GM12878 (cell line): ENCODE measurements around the gene CAPN7. TPM values are rescaled to one million over a fixed set of nuclear protein-coding genes. Genes with fewer than 3 reads are reported as not detected.

Source experiments
- BCLAF1 ChIP-seq: fragments of 450-650 bp; IDR thresholded peaks from 2 replicates; pipeline ENCODE4 v1.6.1; 2017; ENCODE audit warnings: antibody characterized with exemption, mild to moderate bottlenecking, moderate library complexity
- DPF2 ChIP-seq: fragments of 450-650 bp; IDR thresholded peaks from 2 replicates; pipeline ENCODE4 v1.6.1; 2017; ENCODE audit warnings: mild to moderate bottlenecking
- EGR1 ChIP-seq, 2 experiments: IDR thresholded peaks; 1 replicate in 1 of 2; 2 replicates in 1 of 2; pipeline ENCODE4 v1.6.1; 2011 to 2012; ENCODE audit warnings: low read depth in 2 of 2, low read length in 2 of 2, borderline replicate concordance in 1 of 2, mild to moderate bottlenecking in 1 of 2, moderate library complexity in 1 of 2
- IRF5 ChIP-seq: fragments of 450-650 bp; IDR thresholded peaks from 2 replicates; pipeline ENCODE4 v1.6.1; 2017; ENCODE audit warnings: borderline replicate concordance
- NFXL1 ChIP-seq: fragments of 450-650 bp; IDR thresholded peaks from 2 replicates; pipeline ENCODE4 v1.6.1; 2017; ENCODE audit warnings: antibody characterized with exemption, mild to moderate bottlenecking, borderline replicate concordance
- NR2F1 ChIP-seq: fragments of 450-650 bp; conservative IDR thresholded peaks from 2 replicates; pipeline ENCODE4 v1.6.1; 2017; ENCODE audit warnings: mild to moderate bottlenecking
- PAX8 ChIP-seq: fragments of 450-650 bp; IDR thresholded peaks from 2 replicates; pipeline ENCODE4 v1.6.1; 2017; ENCODE audit warnings: mild to moderate bottlenecking, moderate library complexity
- SIN3A ChIP-seq: IDR thresholded peaks from 2 replicates; pipeline ENCODE4 v1.6.1; 2012; ENCODE audit warnings: low read depth, low read length, improper control_type of control experiment
- polyA plus RNA-seq, 11 experiments: library from polyadenylated mRNA; depleted of rRNA in 4 of 11; unstranded in 6 of 11; stranded (reverse) in 5 of 11; fragments of >200 nt; fragmentation: Nextera tagmentation in 4 of 11; fragmentation: Illumina TruSeq in 1 of 11; extraction: Ambion mirVana in 4 of 11; extraction: Trizol in 1 of 11; gene quantifications; 1 replicate in 1 of 11; 2 replicates in 10 of 11; pipeline versions ENCODE4 v1.2.1 to v1.2.3, GENCODE V29; 2011 to 2016; ENCODE audit warnings: inconsistent platforms in 2 of 11, missing spikeins in 2 of 11, low read depth in 1 of 11
- total RNA-seq, 4 experiments: library from RNA; depleted of rRNA in 3 of 4; stranded (reverse); fragments of >200 nt in 3 of 4; fragmentation: Illumina TruSeq in 1 of 4; extraction: Trizol in 1 of 4; gene quantifications; 2 replicates each; pipeline versions ENCODE4 v1.2.1 to v1.2.3, GENCODE V29; 2013 to 2021

The CAPN7 gene
- total and polyA plus RNA-seq, 10 of the 15 experiments (the other 5 are each of a cell fraction or from before 2014, with no cell fraction given), result 5.3 to 27.0 (median 18.2) TPM

GRCh38 chr3:15277861-15278500, 71.9 kb downstream of the CAPN7 start (continued):
- TF ChIP-seq EGR1 (IDR thresholded peaks at IDR 0.05; ENCODE audit: borderline replicate concordance in 1 of 2, low read depth in 2 of 2, low read length in 2 of 2) (no peak), SIN3A (no peak), DPF2 (no peak), PAX8 (no peak), BCLAF1 (no peak), NR2F1 (no peak), IRF5 (no peak), NFXL1 (no peak)
